Measurements from ENCODE around the gene RPL21.
"Not testable (repeated sequence)": the region's sequence is repeated elsewhere in the genome, so short reads cannot be mapped to it uniquely, and the experiment has no call there.

The RPL21 gene

GRCh38 chr13:27251166-27252091 lies at the start of gene RPL21:
Gene RPL21, plus strand, starts transcription at chr13:27251558. Its CDS starts 2,219 bp downstream, at chr13:27253777.
- peak; percentile 99 for DNase-seq

- no peak for DNase-seq
Observed at GRCh38 chr13:27201661-27202060, 49.7 kb upstream of the RPL21 start.

- DNase-seq: no peak
Observed at GRCh38 chr13:27203186-27203585, 48.2 kb upstream of the RPL21 start.

GRCh38 chr13:27203854-27204253 lies 47.5 kb upstream of the RPL21 start:
- no peak for DNase-seq

- no peak for DNase-seq
Observed at GRCh38 chr13:27208514-27208913, 42.8 kb upstream of the RPL21 start.

- no peak for DNase-seq
Observed at GRCh38 chr13:27211271-27211670, 40.1 kb upstream of the RPL21 start.

- DNase-seq: no peak
Observed at GRCh38 chr13:27211771-27212364, 39.5 kb upstream of the RPL21 start.

- not testable (repeated sequence) for DNase-seq
Observed at GRCh38 chr13:27213386-27213785, 38.0 kb upstream of the RPL21 start.

- not testable (repeated sequence) for DNase-seq
Observed at GRCh38 chr13:27217791-27218190, 33.6 kb upstream of the RPL21 start.

GRCh38 chr13:27218861-27219260 lies 32.5 kb upstream of the RPL21 start:
- DNase-seq: not testable (repeated sequence)

GRCh38 chr13:27219611-27220010 lies 31.7 kb upstream of the RPL21 start:
- no peak for DNase-seq

- DNase-seq: not testable (repeated sequence)
Observed at GRCh38 chr13:27222100-27222499, 29.3 kb upstream of the RPL21 start.

GRCh38 chr13:27226991-27227390 lies 24.4 kb upstream of the RPL21 start:
- no peak for DNase-seq

GRCh38 chr13:27228131-27228530 lies 23.2 kb upstream of the RPL21 start:
- DNase-seq: no peak

- no peak for DNase-seq
Observed at GRCh38 chr13:27229642-27230041, 21.7 kb upstream of the RPL21 start.

GRCh38 chr13:27233964-27234363 lies 17.4 kb upstream of the RPL21 start:
- DNase-seq: no peak

GRCh38 chr13:27236478-27236877 lies 14.9 kb upstream of the RPL21 start:
- DNase-seq: no peak

GRCh38 chr13:27242702-27243101 lies 8.7 kb upstream of the RPL21 start:
- no peak for DNase-seq

GRCh38 chr13:27245610-27246009 lies 5.7 kb upstream of the RPL21 start:
- no peak for DNase-seq

- no peak for DNase-seq
Observed at GRCh38 chr13:27250833-27251165, 559 bp upstream of the RPL21 start.

GRCh38 chr13:27252467-27252866 lies 1.1 kb downstream of the RPL21 start:
- no peak for DNase-seq

- no peak for DNase-seq
Observed at GRCh38 chr13:27257233-27257568, 5.8 kb downstream of the RPL21 start.

- no peak for DNase-seq
Observed at GRCh38 chr13:27257648-27258253, 6.4 kb downstream of the RPL21 start.
